GM19239 (cell line): ENCODE results near the gene FRMPD1.

Experiments used
- DNase-seq: peaks from one replicate; pipeline ENCODE4 v3.0.0; 2011; ENCODE audit warnings: low spot score; ENCODE audit not compliant: insufficient read length
- FAIRE-seq: peaks from 2 replicates; lab custom pipeline; 2011; peaks lifted over from hg19 to GRCh38; lab: Jason Lieb, UNC

Gene FRMPD1

GRCh38 chr9:37625036-37625757 is 25.6 kb upstream of the FRMPD1 start:
- no peak for FAIRE-seq
- DNase-seq: no peak

- no peak for FAIRE-seq
- no peak for DNase-seq
These were observed 25.0 kb upstream of the FRMPD1 start for GRCh38 chr9:37625758-37626147.

- DNase-seq (no peak), FAIRE-seq (no peak)
These were observed 24.0 kb upstream of the FRMPD1 start for GRCh38 chr9:37626708-37627292.

- DNase-seq: no peak
These were observed 18.3 kb upstream of the FRMPD1 start for GRCh38 chr9:37632479-37632878.

GRCh38 chr9:37635808-37636207 is 14.9 kb upstream of the FRMPD1 start:
- FAIRE-seq (no peak), DNase-seq (no peak)

More at GRCh38 chr9:37632479-37632878, 18.3 kb upstream of the FRMPD1 start:
- FAIRE-seq: no peak

- DNase-seq (no peak), FAIRE-seq (no peak)
These were observed 14.0 kb upstream of the FRMPD1 start for GRCh38 chr9:37636511-37637448.

- DNase-seq (no peak), FAIRE-seq (no peak)
These were observed 11.5 kb upstream of the FRMPD1 start for GRCh38 chr9:37639109-37639762.

GRCh38 chr9:37639841-37640240 is 10.9 kb upstream of the FRMPD1 start:
- DNase-seq (no peak), FAIRE-seq (no peak)

- FAIRE-seq (no peak), DNase-seq (no peak)
These were observed 10.5 kb upstream of the FRMPD1 start for GRCh38 chr9:37640246-37640645.

GRCh38 chr9:37641331-37641730 is 9.4 kb upstream of the FRMPD1 start:
- DNase-seq (no peak), FAIRE-seq (no peak)

GRCh38 chr9:37643214-37643613 is 7.5 kb upstream of the FRMPD1 start:
- FAIRE-seq (no peak), DNase-seq (no peak)

- DNase-seq (no peak), FAIRE-seq (no peak)
These were observed 4.7 kb upstream of the FRMPD1 start for GRCh38 chr9:37645903-37646506.

GRCh38 chr9:37650299-37650872 is 368 bp upstream of the FRMPD1 start:
- DNase-seq (no peak), FAIRE-seq (no peak)

GRCh38 chr9:37652261-37652660 is 1.5 kb downstream of the FRMPD1 start:
- DNase-seq (no peak), FAIRE-seq (no peak)

GRCh38 chr9:37653385-37653784 is 2.6 kb downstream of the FRMPD1 start:
- FAIRE-seq (no peak), DNase-seq (no peak)

GRCh38 chr9:37656936-37657335 is 6.2 kb downstream of the FRMPD1 start:
- no peak for DNase-seq
- FAIRE-seq: no peak

- DNase-seq (no peak), FAIRE-seq (no peak)
These were observed 9.9 kb downstream of the FRMPD1 start for GRCh38 chr9:37660691-37661090.

- DNase-seq: no peak
- FAIRE-seq: no peak
These were observed 13.2 kb downstream of the FRMPD1 start for GRCh38 chr9:37663926-37664325.

GRCh38 chr9:37667706-37668105 is 17.0 kb downstream of the FRMPD1 start:
- DNase-seq (no peak), FAIRE-seq (no peak)

- FAIRE-seq (no peak), DNase-seq (no peak)
These were observed 17.4 kb downstream of the FRMPD1 start for GRCh38 chr9:37668116-37668601.
